SH-SY5Y (cell line): ENCODE data around the gene FLRT1.

ENCODE experiments used
- GATA2 ChIP-seq: IDR thresholded peaks from 2 replicates; pipeline ENCODE4 v1.6.1; 2011; ENCODE audit warnings: mild to moderate bottlenecking, low read depth, low read length
- GATA3 ChIP-seq: IDR thresholded peaks from 2 replicates; pipeline ENCODE4 v1.6.1; 2011; ENCODE audit warnings: low read depth, mild to moderate bottlenecking, low read length, moderate library complexity

Gene FLRT1

GRCh38 chr11:64059339-64060140 is 23.8 kb downstream of the FLRT1 start:
- TF ChIP-seq GATA2 (no peak), GATA3 (no peak)

DNA sequence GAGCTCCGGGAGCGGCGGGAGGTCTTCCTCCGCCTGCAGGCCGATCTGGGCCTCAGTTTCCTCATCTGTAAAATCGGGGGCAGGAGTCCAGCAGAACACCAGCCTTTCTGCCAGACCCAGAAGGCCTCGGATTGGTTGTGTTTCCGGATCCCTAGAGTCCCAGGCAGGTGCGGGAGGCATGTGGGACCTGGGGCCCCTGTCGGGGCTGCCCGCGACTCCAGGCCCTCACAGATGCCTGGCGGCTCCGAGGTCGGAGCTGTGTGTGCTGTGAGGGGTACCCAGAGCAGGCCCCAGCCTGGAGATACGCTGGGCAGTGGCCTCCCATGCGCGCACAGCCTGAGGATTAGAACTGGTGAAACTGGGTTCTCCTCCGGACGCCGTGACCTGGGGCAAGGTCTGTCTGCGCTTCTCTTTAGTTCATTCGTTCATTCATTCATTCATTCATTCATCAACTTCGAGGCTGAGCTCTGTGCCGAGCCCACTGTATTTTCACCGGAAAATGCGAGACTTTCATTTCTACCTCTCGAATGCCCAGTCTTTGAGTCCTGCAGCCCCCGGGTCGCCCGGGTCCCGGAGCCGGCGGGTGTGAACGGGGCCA is 24.6 kb downstream of the FLRT1 start:
- TF ChIP-seq GATA2 (no peak), GATA3 (no peak)

GRCh38 chr11:64060861-64061444 is 25.2 kb downstream of the FLRT1 start:
- TF ChIP-seq GATA2: peak; percentile 77
- no peak for TF ChIP-seq GATA3

DNA sequence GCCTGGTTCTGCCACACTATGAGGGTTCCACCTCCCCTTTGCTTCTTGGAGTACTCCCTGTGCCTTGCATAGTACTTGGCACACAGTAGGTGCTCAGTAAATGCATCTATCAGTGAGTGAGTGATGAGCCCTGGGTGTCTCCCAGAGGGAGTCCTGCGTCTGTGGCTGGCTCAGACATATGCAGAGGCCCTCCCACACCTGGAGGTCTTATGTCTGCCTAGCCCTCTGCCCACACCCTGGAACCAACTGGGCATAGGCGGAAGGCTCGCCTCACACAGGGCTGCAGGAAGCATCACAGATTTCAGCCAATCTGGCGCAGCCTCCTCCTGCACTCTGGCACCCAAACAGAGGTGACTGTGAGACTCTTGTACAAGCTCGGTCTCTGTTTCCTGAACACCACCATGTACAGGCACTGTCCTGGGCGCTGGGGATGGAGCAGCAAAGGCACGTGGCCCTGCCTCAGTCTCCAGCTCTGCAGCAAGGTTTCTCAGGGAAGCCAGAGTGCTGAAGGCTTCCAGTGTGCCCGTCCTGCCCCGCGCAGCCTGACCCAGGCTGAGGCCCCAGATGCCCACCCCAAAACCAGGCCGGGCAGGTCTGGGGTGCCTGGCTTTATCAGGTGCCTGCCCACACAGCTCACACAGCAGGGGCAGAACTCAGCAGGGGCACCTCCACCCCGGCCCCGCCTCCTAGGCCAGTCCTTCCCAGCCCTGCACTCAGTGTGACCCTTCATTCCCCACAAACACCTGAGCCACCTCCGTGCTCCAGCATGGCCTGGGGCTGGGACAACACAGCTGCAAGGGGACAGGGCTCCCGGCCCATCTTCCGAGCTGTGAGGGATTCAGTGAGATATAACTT is 26.7 kb downstream of the FLRT1 start:
- TF ChIP-seq GATA3 (no peak), GATA2 (no peak)

DNA sequence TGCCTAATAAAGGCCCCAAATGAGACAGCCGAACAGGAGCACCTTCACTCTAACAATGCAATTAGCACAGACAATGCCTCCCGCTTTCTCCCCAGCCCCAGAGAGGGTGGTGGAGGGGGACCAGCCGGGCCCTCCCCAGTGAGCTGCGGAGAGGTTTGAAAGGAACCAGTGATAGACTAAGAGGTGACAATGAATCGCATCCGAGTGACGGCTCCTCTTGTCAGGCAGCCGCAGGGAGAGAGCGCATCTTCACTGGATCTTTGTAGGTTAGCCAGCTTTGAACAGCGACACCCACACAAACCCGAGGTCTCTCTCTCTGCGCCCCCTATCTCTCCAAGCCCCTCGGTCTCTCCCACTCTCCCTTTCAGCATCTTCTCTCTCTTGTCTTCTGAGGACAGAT is 28.0 kb downstream of the FLRT1 start:
- TF ChIP-seq GATA3 (no peak), GATA2 (no peak)

GRCh38 chr11:64064374-64065140 is 28.8 kb downstream of the FLRT1 start:
- no peak for TF ChIP-seq GATA2
- TF ChIP-seq GATA3: no peak

DNA sequence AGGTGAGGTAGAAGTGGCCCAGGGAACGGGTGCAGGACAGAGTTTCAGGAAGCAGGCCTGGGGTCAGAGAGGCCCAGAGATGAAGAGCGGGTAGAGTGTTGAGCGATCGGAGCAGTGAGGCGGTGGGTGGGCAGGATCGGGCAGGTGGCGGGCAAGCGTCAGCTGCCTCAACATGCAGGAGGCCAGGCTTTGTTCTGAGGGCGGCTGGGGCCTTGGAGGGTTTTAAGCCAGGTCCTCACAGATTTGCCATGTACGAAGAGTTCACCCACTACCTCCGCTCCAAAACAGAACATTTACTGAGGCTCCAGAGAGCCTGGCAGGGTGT is 29.4 kb downstream of the FLRT1 start:
- TF ChIP-seq GATA2: no peak
- TF ChIP-seq GATA3: no peak

GRCh38 chr11:64065712-64066111 is 30.0 kb downstream of the FLRT1 start:
- TF ChIP-seq GATA2 (no peak), GATA3 (no peak)

DNA sequence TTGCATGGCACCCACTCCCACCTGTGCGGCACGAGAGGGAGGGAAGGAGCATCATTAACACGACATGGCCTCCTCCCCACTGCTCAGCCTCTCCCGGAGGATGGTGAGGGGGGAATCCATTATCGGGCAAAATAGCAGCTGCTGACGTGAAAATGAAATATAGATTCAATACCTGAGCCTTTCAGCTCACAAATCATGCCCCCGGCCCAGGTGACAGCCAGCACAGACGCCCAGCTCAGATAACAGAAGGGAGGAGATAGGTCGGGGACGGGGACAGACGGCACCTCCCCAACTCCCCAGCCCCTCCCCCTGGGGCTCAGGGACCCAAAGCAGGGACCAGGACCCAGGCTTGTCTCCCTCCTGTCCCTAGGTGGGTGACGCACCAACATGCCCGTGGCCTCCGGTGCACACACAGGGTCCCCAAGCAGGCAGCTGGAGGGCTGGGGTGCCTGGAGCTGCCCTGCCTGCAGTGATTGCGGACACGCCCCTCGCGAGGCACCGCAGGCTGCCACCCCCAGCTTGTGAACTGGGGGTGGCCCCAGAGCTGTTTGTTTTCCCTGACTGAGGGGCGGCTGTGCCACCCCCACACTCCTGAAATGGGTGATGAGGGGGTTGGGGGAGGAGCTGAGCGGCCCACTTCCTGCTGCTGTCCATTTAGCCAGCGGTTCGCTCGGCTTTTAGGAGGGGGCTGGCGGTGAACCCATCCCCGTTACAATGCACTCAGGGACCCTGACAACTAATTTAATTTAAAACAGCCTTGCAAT is 31.7 kb downstream of the FLRT1 start:
- TF ChIP-seq GATA3 (no peak), GATA2 (no peak)

GRCh38 chr11:64068705-64069400 is 33.1 kb downstream of the FLRT1 start:
- TF ChIP-seq GATA2: no peak
- TF ChIP-seq GATA3: no peak

GRCh38 chr11:64069401-64070313 is 33.9 kb downstream of the FLRT1 start:
- TF ChIP-seq GATA2 (no peak), GATA3 (no peak)
